Chondrocyte (in vitro differentiated cells): ENCODE results near the gene SMPD2. TPM values are rescaled to one million over a fixed set of nuclear protein-coding genes. Genes with fewer than 3 reads are reported as not detected.

Experiments
- DNase-seq: peaks from one replicate; pipeline ENCODE4 v3.0.0; 2021; ENCODE audit warnings: mixed read lengths, low spot score
- H3K27ac Mint-ChIP-seq: one replicate; pipeline ENCODE4 v1.8.0; 2021; ENCODE audit warnings: mild to moderate bottlenecking, moderate library complexity, mixed read lengths; ENCODE audit not compliant: unreplicated experiment
- H3K27me3 Mint-ChIP-seq: 2 replicates; pipeline ENCODE4 v1.8.0; 2021; ENCODE audit warnings: low read depth, mixed read lengths
- H3K36me3 Mint-ChIP-seq: 2 replicates; pipeline ENCODE4 v1.8.0; 2021; ENCODE audit warnings: low read depth, mixed read lengths
- H3K4me1 Mint-ChIP-seq: 2 replicates; pipeline ENCODE4 v1.8.0; 2021; ENCODE audit warnings: low read depth, mild to moderate bottlenecking, mixed read lengths
- H3K4me3 Mint-ChIP-seq: one replicate; pipeline ENCODE4 v1.8.0; 2021; ENCODE audit warnings: mild to moderate bottlenecking, moderate library complexity, mixed read lengths; ENCODE audit not compliant: unreplicated experiment
- H3K9me3 Mint-ChIP-seq: 2 replicates; pipeline ENCODE4 v1.8.0; 2021; ENCODE audit warnings: low read depth, mixed read lengths
- CTCF ChIP-seq: fragments of 200-600 bp; sonication (generic); IDR thresholded peaks from 2 replicates; pipeline ENCODE4 v1.5.0; 2021; ENCODE audit warnings: antibody characterized with exemption, mild to moderate bottlenecking, moderate library complexity
- total RNA-seq: library from RNA; stranded (reverse); gene quantifications from 3 replicates; pipeline ENCODE4 v1.2.1, GENCODE V29; 2021

SMPD2 gene
- total RNA-seq, 1 donor from 2014 or later: 5.6 TPM

DNA sequence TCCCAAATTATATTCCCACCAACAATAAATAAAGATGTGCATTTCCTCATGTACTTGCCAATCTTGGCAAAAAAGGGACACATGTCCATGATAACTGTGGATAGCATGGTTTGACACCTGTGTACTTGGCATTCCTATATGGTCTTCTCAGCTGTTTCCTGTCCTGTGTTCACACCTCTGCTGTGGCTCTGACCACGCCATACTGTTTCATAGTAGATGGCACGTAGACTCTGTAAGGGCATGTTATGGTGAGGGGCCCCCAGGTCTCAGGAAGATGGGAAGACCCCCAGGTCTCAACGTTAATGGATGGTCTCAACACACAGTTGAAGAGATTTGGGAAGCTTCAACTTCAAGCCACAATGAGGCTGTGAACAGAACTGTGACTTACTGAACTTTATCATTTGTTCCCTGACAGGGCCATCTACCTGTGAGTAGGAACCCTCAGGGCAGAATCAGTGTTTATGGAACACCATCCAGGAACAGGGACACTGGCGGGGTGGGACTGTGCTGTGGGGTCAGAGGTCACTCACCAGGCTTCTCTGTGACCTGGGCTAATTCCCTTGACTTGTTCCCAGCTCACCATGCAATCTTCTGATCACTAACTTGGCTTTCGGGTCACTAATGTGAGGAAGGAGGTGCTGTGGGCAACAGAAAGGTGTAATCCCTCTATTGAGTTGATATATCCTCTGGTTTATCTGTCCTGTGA, 30.7 kb downstream of the SMPD2 start:
- no peaks in the 10 kb centered on the region for H3K4me1 Mint-ChIP-seq
- H3K27ac Mint-ChIP-seq: no peak overlapping the region
- no peak for TF ChIP-seq CTCF
- DNase-seq: no peak
- no peaks in the 10 kb centered on the region for H3K27me3 Mint-ChIP-seq
- peaks cover 33% of the 10 kb centered on the region for H3K36me3 Mint-ChIP-seq
- H3K9me3 Mint-ChIP-seq: no peaks in the 10 kb centered on the region
- H3K4me3 Mint-ChIP-seq: no peak overlapping the region

DNA sequence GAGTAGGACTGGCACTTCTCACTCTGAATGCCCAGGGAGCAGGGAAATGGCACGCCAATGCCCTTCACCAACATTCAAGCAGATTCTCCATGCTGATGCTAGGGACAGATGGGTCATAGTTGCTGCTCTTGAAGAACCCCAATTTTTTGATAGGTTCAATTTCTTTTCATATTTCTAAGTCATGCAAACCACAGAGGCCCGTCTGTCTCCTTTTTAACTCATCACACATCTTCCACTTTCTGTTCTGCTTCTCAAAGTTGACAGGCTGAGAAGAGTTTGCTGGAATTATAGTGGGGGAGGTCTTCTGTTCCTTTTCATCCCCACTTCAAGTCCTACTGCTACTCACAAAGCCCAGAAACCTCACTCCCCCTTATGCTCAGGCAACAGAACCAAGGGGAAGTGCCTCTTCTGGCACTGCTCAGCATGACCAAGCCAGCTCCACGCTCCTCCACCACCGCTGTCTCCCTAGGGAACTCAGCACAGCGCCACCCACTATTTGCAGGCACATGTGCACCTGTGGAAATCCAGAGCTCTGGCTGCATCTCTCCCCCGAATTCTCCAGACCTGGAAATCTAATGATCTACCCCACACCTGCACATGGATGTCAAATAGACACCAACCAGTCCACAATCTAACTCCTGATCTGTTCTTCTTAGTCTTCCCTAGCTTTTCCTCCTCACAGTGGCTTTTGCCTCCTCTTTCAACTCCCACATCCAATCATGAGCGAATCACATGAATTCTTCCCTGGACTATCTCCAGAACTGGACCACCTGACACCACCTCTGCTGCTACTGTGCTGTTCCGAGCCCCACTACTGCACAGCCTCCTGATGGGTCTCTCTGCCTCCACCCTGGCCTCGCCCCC, 31.8 kb downstream of the SMPD2 start:
- no peak for DNase-seq
- H3K4me1 Mint-ChIP-seq: peaks cover 2% of the 10 kb centered on the region
- H3K4me3 Mint-ChIP-seq: no peak overlapping the region
- no peaks in the 10 kb centered on the region for H3K27me3 Mint-ChIP-seq
- TF ChIP-seq CTCF: no peak
- peaks cover 32% of the 10 kb centered on the region for H3K36me3 Mint-ChIP-seq
- no peaks in the 10 kb centered on the region for H3K9me3 Mint-ChIP-seq
- H3K27ac Mint-ChIP-seq: no peak overlapping the region

GRCh38 chr6:109473120-109473519, 32.6 kb downstream of the SMPD2 start:
- no peaks in the 10 kb centered on the region for H3K9me3 Mint-ChIP-seq
- TF ChIP-seq CTCF: no peak

GRCh38 chr6:109474995-109475394, 34.5 kb downstream of the SMPD2 start:
- H3K27ac Mint-ChIP-seq: no peak overlapping the region
- H3K4me3 Mint-ChIP-seq: no peak overlapping the region
- peaks cover 29% of the 10 kb centered on the region for H3K36me3 Mint-ChIP-seq
- no peak for DNase-seq
- no peaks in the 10 kb centered on the region for H3K27me3 Mint-ChIP-seq
- H3K9me3 Mint-ChIP-seq: no peaks in the 10 kb centered on the region
- peaks cover 23% of the 10 kb centered on the region for H3K4me1 Mint-ChIP-seq
- TF ChIP-seq CTCF: no peak

More at GRCh38 chr6:109473120-109473519, 32.6 kb downstream of the SMPD2 start:
- Mint-ChIP-seq H3K36me3 (peaks cover 30% of the 10 kb centered on the region), H3K4me3 (no peak overlapping the region), H3K27me3 (no peaks in the 10 kb centered on the region), H3K27ac (peak overlapping the region; percentile 22), H3K4me1 (peaks cover 8% of the 10 kb centered on the region)
- no peak for DNase-seq

- H3K4me3 Mint-ChIP-seq: no peak overlapping the region
- peaks cover 27% of the 10 kb centered on the region for H3K4me1 Mint-ChIP-seq
- peaks cover 31% of the 10 kb centered on the region for H3K36me3 Mint-ChIP-seq
- TF ChIP-seq CTCF: no peak
- H3K9me3 Mint-ChIP-seq: no peaks in the 10 kb centered on the region
- no peaks in the 10 kb centered on the region for H3K27me3 Mint-ChIP-seq
- no peak for DNase-seq
- H3K27ac Mint-ChIP-seq: no peak overlapping the region
Observed at GRCh38 chr6:109475625-109476024, 35.1 kb downstream of the SMPD2 start.
